Measurements from ENCODE around the gene U2SURP. TPM values are rescaled to one million over a fixed set of nuclear protein-coding genes. Genes with fewer than 3 reads are reported as not detected.

The U2SURP gene
- total RNA-seq, 1 experiment from 2014 or later: 275 TPM

DNA sequence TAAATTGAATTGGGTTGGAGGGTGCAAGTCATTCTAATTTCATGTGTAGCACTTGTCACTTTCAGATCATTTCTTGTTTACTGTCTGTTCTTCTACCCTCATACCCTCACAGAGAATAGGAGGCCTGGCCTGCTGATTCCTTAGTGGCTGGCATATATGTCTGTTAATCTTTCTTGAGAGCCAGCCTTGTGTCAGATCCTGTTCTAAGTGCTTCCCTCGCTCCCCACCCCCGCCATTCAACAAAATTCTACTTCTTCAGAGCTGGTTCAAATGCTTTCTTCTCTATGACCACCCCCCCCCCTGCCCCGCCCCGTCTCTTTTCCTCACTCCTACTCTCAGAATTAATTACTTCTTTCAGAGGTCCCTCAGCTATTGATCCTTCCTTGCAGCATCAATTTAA lies 1.5 kb upstream of the U2SURP start:
- Mint-ChIP-seq H3K4me3 (ENCODE audit: low read depth, unreplicated experiment) (peak overlapping the region; percentile 94), H3K27me3 (ENCODE audit: unreplicated experiment) (no peaks in the 10 kb centered on the region), H3K27ac (ENCODE audit: unreplicated experiment) (peak overlapping the region; percentile 96), H3K4me1 (ENCODE audit: low read depth, unreplicated experiment) (peaks cover 59% of the 10 kb centered on the region), H3K36me3 (ENCODE audit: insufficient read depth, unreplicated experiment) (peaks cover 42% of the 10 kb centered on the region), H3K9me3 (ENCODE audit: low read depth, unreplicated experiment) (no peaks in the 10 kb centered on the region)
- DNase-seq: no peak
- CTCF ChIA-PET: interaction anchor here (1.2 to 1.5 kb wide), 2 partner anchors 9 to 39 kb away, joined by 4 to 5 read pairs; no protein-coding TSS in a partner anchor
- intact Hi-C loops (cut with micrococcal nuclease; ENCODE audit: unreplicated experiment): loop anchor here (5.0 to 10.0 kb wide), 2 partner anchors 148 to 335 kb away; no protein-coding TSS in a partner anchor
- no TSS peak for BruUV-seq (replicated peaks)
- no peak for TF ChIP-seq CTCF (IDR thresholded peaks at IDR 0.05; ENCODE audit: unreplicated experiment)

- intact Hi-C loops (cut with micrococcal nuclease; ENCODE audit: unreplicated experiment): loop anchor here (10.0 kb wide), 1 partner anchor 336 kb away; no protein-coding TSS in a partner anchor
- peaks cover 48% of the 10 kb centered on the region for H3K36me3 Mint-ChIP-seq (ENCODE audit: insufficient read depth, unreplicated experiment)
- TF ChIP-seq CTCF (IDR thresholded peaks at IDR 0.05; ENCODE audit: unreplicated experiment): no peak
- peak; percentile 56 for DNase-seq
- H3K9me3 Mint-ChIP-seq (ENCODE audit: low read depth, unreplicated experiment): no peaks in the 10 kb centered on the region
- CTCF ChIA-PET: interaction anchor here (0.6 to 2.2 kb wide), 10 partner anchors 10 to 422 kb away, joined by 3 to 10 read pairs (median 5); partner anchors contain the start of gene ATR
- peak overlapping the region; percentile 96 for H3K27ac Mint-ChIP-seq (ENCODE audit: unreplicated experiment)
- H3K4me1 Mint-ChIP-seq (ENCODE audit: low read depth, unreplicated experiment): peaks cover 62% of the 10 kb centered on the region
- H3K4me3 Mint-ChIP-seq (ENCODE audit: low read depth, unreplicated experiment): peak overlapping the region; percentile 94
- H3K27me3 Mint-ChIP-seq (ENCODE audit: unreplicated experiment): no peaks in the 10 kb centered on the region
- BruUV-seq (replicated peaks): no TSS peak
Measured at GRCh38 chr3:143000528-143000927, 842 bp upstream of the U2SURP start.

DNA sequence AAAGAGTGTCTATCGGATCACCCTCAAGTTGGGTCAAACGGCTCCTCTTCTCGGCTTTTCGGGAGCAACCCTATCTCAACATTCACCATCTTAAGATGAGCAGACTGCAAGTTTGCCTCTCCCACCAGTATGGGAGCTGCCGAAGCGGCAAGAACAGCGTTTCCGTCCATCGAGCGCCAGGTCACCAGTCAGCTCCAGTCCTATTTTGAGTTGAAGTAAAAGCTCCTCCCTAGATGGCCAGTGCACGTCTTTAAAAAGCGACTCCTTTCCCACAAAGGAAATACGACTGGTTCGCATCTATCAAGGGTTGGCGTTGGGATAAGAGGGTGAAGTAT lies 369 bp upstream of the U2SURP start:
- H3K4me3 Mint-ChIP-seq (ENCODE audit: low read depth, unreplicated experiment): peak overlapping the region; percentile 94
- TSS peak; percentile 98 for BruUV-seq (replicated peaks)
- H3K9me3 Mint-ChIP-seq (ENCODE audit: low read depth, unreplicated experiment): no peaks in the 10 kb centered on the region
- CTCF ChIA-PET: interaction anchor here (0.6 to 2.2 kb wide), 11 partner anchors 25 to 1096 kb away, joined by 3 to 10 read pairs (median 5); partner anchors contain the start of gene ATR
- no peaks in the 10 kb centered on the region for H3K27me3 Mint-ChIP-seq (ENCODE audit: unreplicated experiment)
- DNase-seq: no peak
- peak overlapping the region; percentile 96 for H3K27ac Mint-ChIP-seq (ENCODE audit: unreplicated experiment)
- TF ChIP-seq CTCF (IDR thresholded peaks at IDR 0.05; ENCODE audit: unreplicated experiment): no peak
- intact Hi-C loops (cut with micrococcal nuclease; ENCODE audit: unreplicated experiment): loop anchor here (10.0 kb wide), 1 partner anchor 336 kb away; no protein-coding TSS in a partner anchor
- peaks cover 58% of the 10 kb centered on the region for H3K4me1 Mint-ChIP-seq (ENCODE audit: low read depth, unreplicated experiment)
- H3K36me3 Mint-ChIP-seq (ENCODE audit: insufficient read depth, unreplicated experiment): peaks cover 49% of the 10 kb centered on the region

- BruUV-seq (replicated peaks): no TSS peak
Measured at GRCh38 chr3:143002083-143002712, 828 bp downstream of the U2SURP start.

More at GRCh38 chr3:143002083-143002712, 828 bp downstream of the U2SURP start:
- H3K27me3 Mint-ChIP-seq (ENCODE audit: unreplicated experiment): no peaks in the 10 kb centered on the region
- H3K9me3 Mint-ChIP-seq (ENCODE audit: low read depth, unreplicated experiment): no peaks in the 10 kb centered on the region
- H3K36me3 Mint-ChIP-seq (ENCODE audit: insufficient read depth, unreplicated experiment): peaks cover 49% of the 10 kb centered on the region
- peaks cover 57% of the 10 kb centered on the region for H3K4me1 Mint-ChIP-seq (ENCODE audit: low read depth, unreplicated experiment)
- H3K27ac Mint-ChIP-seq (ENCODE audit: unreplicated experiment): peak overlapping the region; percentile 96
- H3K4me3 Mint-ChIP-seq (ENCODE audit: low read depth, unreplicated experiment): peak overlapping the region; percentile 94
- intact Hi-C loops (cut with micrococcal nuclease; ENCODE audit: unreplicated experiment): loop anchor here (10.0 kb wide), 1 partner anchor 337 kb away; no protein-coding TSS in a partner anchor
- no peak for DNase-seq
- no peak for TF ChIP-seq CTCF (IDR thresholded peaks at IDR 0.05; ENCODE audit: unreplicated experiment)
- CTCF ChIA-PET: interaction anchor here (0.6 to 2.2 kb wide), 7 partner anchors 7 to 479 kb away, joined by 3 to 10 read pairs (median 5); no protein-coding TSS in a partner anchor

Measured in Calu3 (cell line).